OCI-M1 (cell line): ENCODE data around the gene SYNE4.
"Not testable (repeated sequence)": the region's sequence is repeated elsewhere in the genome, so short reads cannot be mapped to it uniquely, and the experiment has no call there.

ENCODE experiments used
- DNase-seq: peaks from one replicate; lab custom pipeline; 2025; lab: John Stamatoyannopoulos, UW

Gene SYNE4

GRCh38 chr19:36008336-36008978, at the start of gene SYNE4:
TSS of gene SYNE4 (minus strand) at chr19:36008813. CDS start at chr19:36008681, 132 bp downstream.
- DNase-seq: no peak

DNA sequence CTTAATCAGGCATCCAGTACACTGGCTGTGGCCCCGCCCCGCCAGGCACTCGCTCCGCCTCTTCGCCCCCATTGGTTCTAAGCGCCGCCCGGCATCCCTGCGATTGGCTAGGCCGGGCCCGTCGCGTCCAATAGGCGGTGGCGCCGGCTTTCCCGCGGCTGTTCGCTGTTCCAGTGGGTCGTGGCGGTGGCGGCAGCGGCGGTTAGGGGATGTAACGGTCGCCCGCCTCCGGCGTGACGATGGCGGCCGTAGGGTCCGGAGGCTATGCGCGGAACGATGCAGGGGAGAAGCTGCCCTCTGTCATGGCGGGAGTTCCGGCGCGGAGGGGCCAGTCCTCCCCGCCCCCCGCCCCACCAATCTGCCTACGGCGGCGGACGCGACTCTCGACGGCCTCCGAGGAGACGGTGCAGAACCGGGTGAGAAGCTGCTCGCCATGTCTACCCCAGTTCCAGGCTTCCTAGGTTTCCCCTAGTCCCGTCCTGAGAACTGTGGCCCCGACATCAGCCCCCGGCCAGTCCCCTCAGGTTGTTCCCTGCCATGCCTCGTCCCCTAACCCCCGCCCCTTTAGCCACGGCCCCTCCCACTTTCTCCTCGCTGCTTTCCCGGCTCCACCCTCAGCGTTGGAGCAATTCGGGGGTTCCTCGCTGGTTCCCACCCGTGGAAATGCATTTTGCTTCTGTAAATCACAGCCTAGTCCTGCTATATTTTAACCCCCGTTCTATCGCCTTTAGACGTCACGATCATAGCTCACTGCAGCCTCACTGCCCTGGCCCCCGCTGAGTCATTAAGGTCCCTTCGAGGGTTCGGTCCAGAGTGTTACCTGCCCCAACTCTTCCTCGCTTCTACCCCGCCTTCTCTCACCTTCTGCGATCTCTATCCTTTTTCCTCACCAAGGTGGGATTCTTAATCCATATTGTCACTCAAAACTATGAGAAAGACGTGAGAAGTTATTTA, 46.4 kb upstream of the SYNE4 start, which contains the start of gene WDR62:
TSS of gene WDR62 (plus strand) at position 165 of the 954 bp plus-strand sequence. CDS start at position 240, 75 bp downstream.
- DNase-seq: peak; percentile 100

GRCh38 chr19:36054119-36054732, 45.6 kb upstream of the SYNE4 start, which contains the start of gene THAP8:
TSS of gene THAP8 (minus strand) at chr19:36054285. CDS start at chr19:36054217, 68 bp downstream.
- DNase-seq: peak; percentile 100

DNA sequence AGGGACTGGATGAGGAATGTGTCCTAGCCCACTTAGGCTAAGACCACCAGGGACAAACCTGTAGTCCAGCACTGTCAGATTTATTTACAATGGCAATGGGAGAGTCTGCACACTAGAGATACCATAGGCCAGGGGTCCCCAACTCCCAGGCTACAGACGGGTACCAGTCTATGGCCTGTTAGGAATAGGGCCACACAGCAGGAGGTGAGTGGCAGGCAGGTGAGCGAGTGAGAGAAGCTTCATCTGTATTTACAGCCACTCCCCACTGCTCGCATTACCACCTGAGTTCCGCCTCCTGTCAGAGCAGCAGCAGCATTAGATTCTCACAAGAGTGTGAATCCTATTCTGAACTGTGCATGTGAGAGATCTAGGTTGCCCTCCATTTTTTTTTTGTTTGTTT, 43.0 kb upstream of the SYNE4 start:
- DNase-seq: no peak

DNA sequence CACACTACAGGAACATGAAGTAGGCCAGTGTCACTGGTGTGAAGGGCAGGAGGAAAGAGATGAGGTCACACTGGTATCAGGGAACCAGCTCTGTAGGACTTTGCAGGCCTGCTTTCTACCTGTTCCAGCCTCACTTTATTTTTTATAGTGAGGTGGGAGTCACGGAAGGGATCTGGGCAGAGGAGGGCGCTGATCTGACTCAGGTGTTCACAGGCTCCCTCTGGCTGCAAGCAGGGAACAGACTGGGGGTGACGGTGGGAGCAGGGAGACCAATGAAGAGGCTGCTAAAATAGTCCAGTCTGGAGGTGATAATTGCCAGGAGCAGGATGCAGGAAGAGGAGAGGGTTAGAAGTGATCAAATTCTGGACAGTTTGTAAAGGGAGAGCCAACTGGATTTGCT, 42.6 kb upstream of the SYNE4 start:
- DNase-seq: peak; percentile 7

GRCh38 chr19:36049080-36049698, 40.6 kb upstream of the SYNE4 start:
- no peak for DNase-seq

GRCh38 chr19:36047835-36048234, 39.2 kb upstream of the SYNE4 start:
- no peak for DNase-seq

GRCh38 chr19:36046443-36047050, 37.9 kb upstream of the SYNE4 start:
- DNase-seq: no peak

DNA sequence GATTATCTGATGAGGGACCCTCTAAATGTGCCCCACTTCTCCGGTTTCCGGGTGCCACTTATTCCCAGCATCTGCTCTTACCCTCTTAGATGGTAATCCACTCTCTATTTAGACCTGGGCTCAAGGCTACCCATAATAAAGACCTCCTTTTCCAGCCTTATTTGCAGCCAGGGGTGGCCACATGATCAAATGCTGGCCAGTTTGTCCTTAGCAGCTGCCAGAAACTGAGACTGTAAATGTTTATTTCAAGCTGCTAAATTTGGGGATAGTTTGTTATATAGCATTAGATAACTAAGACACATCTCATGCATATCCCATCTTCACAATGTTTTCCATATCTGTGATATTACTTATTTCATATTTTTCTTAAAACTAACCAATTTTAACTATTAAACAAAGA, 35.3 kb upstream of the SYNE4 start:
- no peak for DNase-seq

- DNase-seq: no peak
Measured at GRCh38 chr19:36041831-36042230, 33.2 kb upstream of the SYNE4 start.

GRCh38 chr19:36041092-36041491, 32.5 kb upstream of the SYNE4 start:
- DNase-seq: not testable (repeated sequence)

DNA sequence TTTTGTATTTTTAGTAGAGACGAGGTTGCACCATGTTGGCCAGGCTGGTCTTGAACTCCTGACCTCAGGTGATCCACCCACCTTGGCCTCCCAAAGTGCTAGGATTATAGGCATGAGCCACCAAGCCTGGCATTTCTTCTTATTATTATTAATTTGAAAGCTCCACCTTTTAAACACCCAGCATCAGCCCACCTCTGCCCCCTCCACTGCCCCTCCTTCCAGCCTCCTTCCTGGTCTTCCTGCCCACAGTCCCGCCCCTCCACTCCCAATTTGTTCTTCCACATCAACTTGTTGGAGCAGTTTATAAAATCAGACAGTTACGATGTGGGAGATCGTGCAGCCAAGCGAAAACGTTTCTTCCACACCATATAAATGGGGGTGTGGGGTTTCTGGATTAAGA, 31.9 kb upstream of the SYNE4 start:
- DNase-seq: no peak

DNA sequence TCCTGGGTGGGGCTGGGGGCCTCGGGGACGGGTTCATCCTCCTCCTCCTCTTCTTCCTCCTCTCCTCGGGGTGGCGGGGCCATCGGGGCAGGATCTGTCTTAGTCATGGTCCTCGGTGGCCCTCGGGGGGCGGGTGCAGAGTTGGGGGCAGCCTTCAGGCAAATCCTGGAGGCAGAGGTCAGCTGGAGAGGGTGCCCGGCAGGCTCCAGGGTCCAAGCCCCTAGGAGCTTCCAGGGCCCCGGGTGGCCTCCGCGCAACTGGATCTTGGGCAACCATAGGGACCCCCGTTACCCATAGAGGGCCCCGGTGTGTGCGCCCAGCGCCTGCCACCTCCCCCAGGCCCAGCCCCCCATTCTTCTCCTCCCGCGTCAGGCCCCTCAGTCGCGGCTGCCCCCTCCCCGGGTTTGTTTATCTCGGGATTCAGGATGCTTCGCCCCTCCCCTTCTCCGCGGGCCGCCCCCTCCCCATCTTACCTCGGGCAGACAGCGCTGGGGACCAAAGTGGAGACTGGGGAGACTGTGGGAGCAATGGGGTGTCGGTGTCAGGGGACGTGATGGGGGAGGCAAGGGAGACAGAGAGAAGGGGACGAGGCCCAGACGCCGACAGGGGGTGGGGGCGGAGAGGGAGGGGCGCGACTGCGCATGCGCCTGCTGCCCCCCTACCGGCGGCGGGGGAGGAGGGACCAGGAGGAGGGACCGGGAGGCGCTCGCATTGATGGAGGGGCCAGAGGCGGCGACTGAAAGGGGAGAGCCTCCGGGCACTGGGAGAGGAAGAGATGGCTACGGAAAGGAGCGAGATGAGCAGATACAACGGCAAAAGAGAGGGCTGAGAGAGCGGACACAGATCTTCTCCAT, 23.9 kb upstream of the SYNE4 start, which contains the start of gene CLIP3:
TSS of gene CLIP3 (minus strand) at position 623 of the 854 bp plus-strand sequence. CDS start at position 107, 516 bp downstream.
- no peak for DNase-seq

GRCh38 chr19:36031308-36031707, 22.7 kb upstream of the SYNE4 start:
- no peak for DNase-seq

DNA sequence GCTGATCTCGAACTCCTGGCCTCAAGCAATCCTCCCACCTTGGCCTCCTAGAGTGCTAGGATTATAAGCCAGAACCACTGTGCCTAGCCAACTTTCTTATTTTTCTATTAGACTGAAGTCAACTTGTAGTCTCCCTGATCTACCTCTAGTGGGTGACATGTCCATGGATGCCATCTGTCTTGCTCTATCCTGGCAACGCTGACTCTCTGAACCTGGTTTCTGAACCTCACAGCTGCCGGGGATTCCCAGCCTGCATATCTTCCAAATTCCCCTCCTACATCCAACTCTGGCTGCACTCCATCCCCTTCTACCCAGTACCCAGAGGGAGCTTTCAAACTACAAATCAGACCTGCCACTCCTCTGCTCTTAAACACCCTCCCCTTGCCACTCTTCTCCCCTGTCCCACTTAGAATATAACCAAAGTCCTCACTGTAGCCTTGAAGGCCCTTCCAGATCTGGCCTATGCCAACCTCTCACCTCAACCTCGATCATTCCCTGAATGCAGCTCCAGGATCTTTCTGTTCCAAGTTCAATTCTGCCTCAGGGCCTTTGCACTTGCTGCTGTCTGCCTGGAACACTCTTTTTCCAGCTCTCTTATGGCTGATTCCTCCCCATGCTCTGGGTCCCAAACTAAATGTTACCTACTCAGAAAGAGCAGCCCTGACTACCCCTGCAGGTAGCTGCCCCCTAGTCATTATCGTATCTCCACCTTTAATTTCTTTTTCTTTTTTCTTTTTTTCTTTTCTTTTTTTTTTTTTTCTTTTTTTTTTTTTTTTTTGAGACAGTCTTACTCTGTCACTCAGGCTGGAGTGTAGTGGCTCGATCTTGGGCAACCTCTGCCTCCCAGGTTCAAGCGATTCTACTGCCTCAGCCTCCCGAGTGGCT, 21.9 kb upstream of the SYNE4 start:
- DNase-seq: no peak

- DNase-seq: no peak
Measured at GRCh38 chr19:36028313-36029041, 19.9 kb upstream of the SYNE4 start.

DNA sequence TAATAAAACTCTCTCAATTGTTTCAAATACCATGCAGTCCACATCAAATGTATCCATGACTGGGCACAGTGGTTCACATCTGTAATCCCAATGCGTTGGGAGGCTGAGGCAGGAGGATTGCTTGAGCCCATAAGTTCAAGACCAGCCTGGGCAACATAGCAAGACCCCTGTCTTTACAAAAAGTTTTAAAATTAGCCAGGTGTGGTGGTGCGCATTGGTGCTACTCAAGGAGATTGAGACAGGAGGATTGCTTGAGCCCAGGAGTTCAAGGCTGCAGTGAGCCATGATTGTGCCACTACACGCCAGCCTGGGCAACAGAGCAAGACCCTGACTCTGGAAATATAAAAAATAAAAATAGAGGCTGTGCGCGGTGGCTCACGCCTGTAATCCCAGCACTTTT, 19.1 kb upstream of the SYNE4 start:
- DNase-seq: no peak

DNA sequence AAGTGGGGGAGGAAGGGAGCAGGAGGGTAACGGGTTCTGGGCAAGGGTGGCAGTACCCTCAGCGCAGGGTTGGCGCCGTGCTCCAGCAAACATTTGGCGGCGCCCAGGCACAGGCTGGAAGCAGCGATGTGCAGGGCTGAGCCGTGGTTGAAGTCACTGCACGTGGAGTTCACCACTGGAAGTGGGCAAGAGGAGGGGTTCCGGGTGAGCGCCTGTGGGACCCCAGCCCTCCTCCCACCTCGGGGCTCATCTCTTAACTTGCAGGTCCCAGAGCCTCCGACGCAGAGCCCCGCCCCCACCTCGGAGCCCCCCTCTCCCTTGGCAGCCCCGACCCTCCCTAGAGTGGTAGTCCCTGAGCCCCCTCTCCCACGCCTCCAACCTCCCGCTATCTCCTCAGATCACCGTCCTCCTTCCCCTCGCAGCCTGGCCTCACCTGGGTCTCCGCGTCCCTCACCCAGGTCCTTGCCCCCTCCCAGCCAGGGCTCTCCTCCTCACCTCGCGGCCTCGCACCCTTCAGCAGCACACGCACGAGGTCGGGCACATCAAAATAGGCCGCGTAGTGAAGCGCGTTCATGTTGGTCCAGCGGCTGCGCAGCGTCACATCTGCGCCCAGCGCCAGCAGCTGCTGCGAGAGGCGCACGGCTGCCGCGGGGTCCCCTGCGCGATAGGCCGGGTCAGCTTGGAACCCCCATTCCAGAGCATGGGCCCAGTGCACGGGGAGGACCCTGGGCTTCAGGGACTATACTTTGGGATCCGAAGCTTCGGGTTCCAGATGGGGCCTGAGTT, 17.7 kb upstream of the SYNE4 start:
- DNase-seq: no peak
